Measurements from ENCODE around the gene FAM117A. TPM values are rescaled to one million over a fixed set of nuclear protein-coding genes. Genes with fewer than 3 reads are reported as not detected.

FAM117A gene
- total and polyA plus RNA-seq, 2 of the 4 experiments (the other 2 are of a cell fraction): 0.72 to 3.4 TPM

- Histone ChIP-seq H3K9me3 (ENCODE audit: control insufficient read depth, insufficient read depth, low read length) (no peaks in the 10 kb centered on the region), H4K5ac (ENCODE audit: low read depth, low read length) (no peak overlapping the region), H3K4me2 (ENCODE audit: low read depth, low read length) (no peak overlapping the region), H2BK15ac (ENCODE audit: low read depth, low read length) (no peak overlapping the region), H3K4ac (ENCODE audit: low read depth, low read length) (no peak overlapping the region), H2AFZ (replicated peaks; ENCODE audit: low read length, poor library complexity) (no peak overlapping the region), H2BK5ac (ENCODE audit: low read depth, low read length, poor library complexity, severe bottlenecking) (no peak overlapping the region), H3K27ac (ENCODE audit: insufficient read depth, low read length) (no peak overlapping the region), H3K9me1 (ENCODE audit: insufficient read depth, low read length) (no peaks in the 10 kb centered on the region), H2AK9ac (replicated peaks; ENCODE audit: low read depth, low read length, poor library complexity) (no peak overlapping the region), H3K36me3 (ENCODE audit: control insufficient read depth, insufficient read depth, low read length) (peaks cover 6% of the 10 kb centered on the region; the same call in 1 of the 2 replicates), H3K4me3 (ENCODE audit: insufficient read depth, low read depth, low read length) (no peak overlapping the region), H4K91ac (ENCODE audit: insufficient read depth, low read depth, low read length) (no peak overlapping the region), H3K9ac (ENCODE audit: low read depth, low read length) (no peak overlapping the region), H3K56ac (ENCODE audit: extremely low read depth, insufficient read depth, low read length) (no peak overlapping the region), H2AK5ac (ENCODE audit: low read depth, low read length) (no peak overlapping the region), H3K14ac (replicated peaks; ENCODE audit: low read depth, low read length) (no peak overlapping the region), H3K18ac (ENCODE audit: low read depth, low read length) (no peak overlapping the region), H2BK20ac (ENCODE audit: low read depth, low read length) (no peak overlapping the region), H3K23ac (ENCODE audit: low read depth, low read length) (no peak overlapping the region), H3K27me3 (ENCODE audit: control insufficient read depth, insufficient read depth, low read length) (no peaks in the 10 kb centered on the region), H2BK120ac (ENCODE audit: low read depth, low read length) (no peak overlapping the region), H3K4me1 (ENCODE audit: control insufficient read depth, insufficient read depth, low read length) (no peaks in the 10 kb centered on the region), H4K20me1 (ENCODE audit: insufficient read depth, low read length) (no peaks in the 10 kb centered on the region), H3K79me1 (ENCODE audit: low read depth in 1 of 2, low read length in 2 of 2) (no peaks in the 10 kb centered on the region), H4K8ac (ENCODE audit: low read depth in 2 of 2, low read length in 2 of 2) (no peak overlapping the region)
- no peak for TF ChIP-seq NFE2L2 (IDR thresholded peaks at IDR 0.05; ENCODE audit: low read depth, low read length)
- TF ChIP-seq MXI1 (IDR thresholded peaks at IDR 0.05; ENCODE audit: borderline replicate concordance, low read depth, low read length): no peak
- dilution Hi-C loops (cut with HindIII; ENCODE audit: low sequenced_read_pairs, unreplicated experiment): no loop called here
- WGBS, 2 experiments (ENCODE audit: extremely low coverage in 2 of 2, insufficient read length in 1 of 2): no CpG with 5 or more reads among the region's 1 CpG
- CTCF ChIA-PET: interaction anchor here (1.6 kb wide), 1 partner anchor 8 kb away, joined by 5 read pairs; no protein-coding TSS in a partner anchor
- intact Hi-C loops (cut with micrococcal nuclease): no loop called here
- no peak for ATAC-seq (ENCODE audit: low read depth)
- POLR2A ChIA-PET (ENCODE audit: unreplicated experiment): no interaction called here
- no TSS peak for BruUV-seq (replicated peaks)
- in situ Hi-C loops (cut with MboI; ENCODE audit: low sequenced_read_pairs): no loop called here
- DNase-seq: no peak
These were observed 47.1 kb downstream of the FAM117A start for GRCh38 chr17:49716668-49717364.
